Tibial nerve (tissue), 3 donors: ENCODE measurements around the gene LRFN4.

Experiments used
- CTCF ChIP-seq, 5 experiments: fragments of 200-600 bp in 3 of 5; fragments of 450-650 bp in 2 of 5; sonication (generic) in 3 of 5; IDR thresholded peaks; one replicate each; pipeline ENCODE4 v1.5.1; 2016 to 2019; ENCODE audit warnings: antibody characterized with exemption in 5 of 5, mild to moderate bottlenecking in 3 of 5, moderate library complexity in 2 of 5
- POLR2A ChIP-seq, 2 donors: fragments of 450-650 bp; IDR thresholded peaks; one replicate each; pipeline ENCODE4 v1.6.1; 2017; ENCODE audit warnings: antibody characterized with exemption in 2 of 2, mild to moderate bottlenecking in 2 of 2, moderate library complexity in 2 of 2

DNA sequence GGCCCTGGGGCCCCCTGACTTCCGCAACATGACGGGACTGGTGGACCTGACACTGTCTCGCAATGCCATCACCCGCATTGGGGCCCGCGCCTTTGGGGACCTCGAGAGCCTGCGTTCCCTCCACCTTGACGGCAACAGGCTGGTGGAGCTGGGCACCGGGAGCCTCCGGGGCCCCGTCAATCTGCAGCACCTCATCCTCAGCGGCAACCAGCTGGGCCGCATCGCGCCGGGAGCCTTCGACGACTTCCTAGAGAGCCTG lies 992 bp downstream of the LRFN4 start:
- TF ChIP-seq CTCF (IDR thresholded peaks at IDR 0.05) (no peak), POLR2A (IDR thresholded peaks at IDR 0.05) (no peak)
